HT1080 (cell line): ENCODE results near the gene ABLIM2. TPM values are rescaled to one million over a fixed set of nuclear protein-coding genes. Genes with fewer than 3 reads are reported as not detected.

ENCODE experiments used
- DNase-seq: peaks from one replicate; pipeline ENCODE4 v3.0.0-alpha.2; 2015; ENCODE audit warnings: low read depth
- polyA plus RNA-seq, 2 experiments: library from polyadenylated mRNA; depleted of rRNA; stranded (reverse); fragments of >200 nt; gene quantifications; 2 replicates each; pipeline ENCODE4 v1.2.3, GENCODE V29; 2015
- total RNA-seq: library from RNA; depleted of rRNA; stranded (reverse); fragments of >200 nt; shearing (Covaris generic); gene quantifications from 2 replicates; pipeline ENCODE4 v1.2.3, GENCODE V29; 2014; rRNA removed

ABLIM2 gene
- total RNA-seq, result 0.19 TPM in 1 of 2 replicates, not detected in the other
- polyA plus RNA-seq (2015; cell fraction: cytosol; rRNA removed), result not detected in 2 replicates
- polyA plus RNA-seq (2015; cell fraction: nucleus; rRNA removed), result not detected in 2 replicates

GRCh38 chr4:8158710-8159536, at the start of gene ABLIM2:
TSS of gene ABLIM2 (minus strand) at chr4:8158813. CDS start at chr4:8158689, 124 bp downstream.
- DNase-seq, result peak; percentile 92

- no peak for DNase-seq
Measured at GRCh38 chr4:8207314-8207713, 48.7 kb upstream of the ABLIM2 start.

- DNase-seq, result no peak
Measured at GRCh38 chr4:8205749-8206611, 47.4 kb upstream of the ABLIM2 start.

GRCh38 chr4:8205241-8205707, 46.7 kb upstream of the ABLIM2 start:
- DNase-seq, result no peak

DNA sequence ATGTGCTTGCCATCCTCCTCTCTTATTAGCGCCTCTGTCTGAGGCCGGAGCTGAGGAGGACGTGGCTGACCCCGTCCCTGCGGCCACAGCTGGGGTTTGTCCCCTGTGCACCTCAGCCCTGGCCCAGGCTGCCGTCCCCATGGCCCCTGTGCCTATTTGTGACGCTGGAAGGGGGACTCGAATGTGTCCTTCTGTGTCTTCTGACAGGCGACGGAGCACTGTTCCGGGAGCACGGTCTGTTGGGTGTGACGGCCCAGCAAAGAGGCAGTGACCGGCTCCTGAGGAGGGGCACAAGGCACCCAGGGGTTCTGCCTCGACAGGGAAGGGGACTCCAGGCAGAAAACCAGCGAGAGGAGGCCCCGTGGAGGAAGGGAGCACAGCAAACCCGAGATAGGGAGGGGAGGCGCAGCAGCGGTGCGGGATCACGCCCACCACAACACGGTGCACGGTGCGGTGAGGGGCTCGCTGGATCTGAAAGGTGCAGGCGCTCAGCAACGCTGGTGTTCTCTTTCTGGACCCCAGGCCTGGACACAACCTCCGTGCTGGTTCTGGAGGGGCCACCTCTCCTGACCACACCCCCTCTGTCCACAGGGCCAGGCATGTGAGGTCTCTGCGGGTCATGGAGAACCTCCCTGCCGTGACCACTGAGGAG, 46.1 kb upstream of the ABLIM2 start:
- no peak for DNase-seq

DNA sequence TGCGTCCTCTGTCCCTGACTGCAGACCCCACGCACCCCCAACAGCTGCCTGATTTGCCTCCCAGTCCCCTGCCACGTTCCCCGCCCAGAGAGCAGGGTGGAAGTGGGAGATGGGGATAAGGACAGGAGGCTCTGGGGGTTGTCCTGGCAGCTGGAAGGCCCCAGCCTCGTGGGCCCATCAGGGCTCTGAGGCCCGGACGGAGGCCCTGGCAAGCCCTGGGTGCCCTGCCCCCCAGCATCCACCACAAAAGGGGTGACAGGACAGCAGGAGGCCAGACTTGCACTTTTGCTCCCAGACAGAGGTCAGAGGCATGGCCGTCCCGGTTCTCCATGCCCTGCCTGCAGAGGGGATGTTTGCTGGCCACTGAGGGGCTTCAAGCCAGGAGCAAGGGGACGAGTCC, 45.2 kb upstream of the ABLIM2 start:
- no peak for DNase-seq

GRCh38 chr4:8203052-8203401, 44.4 kb upstream of the ABLIM2 start:
- no peak for DNase-seq

DNA sequence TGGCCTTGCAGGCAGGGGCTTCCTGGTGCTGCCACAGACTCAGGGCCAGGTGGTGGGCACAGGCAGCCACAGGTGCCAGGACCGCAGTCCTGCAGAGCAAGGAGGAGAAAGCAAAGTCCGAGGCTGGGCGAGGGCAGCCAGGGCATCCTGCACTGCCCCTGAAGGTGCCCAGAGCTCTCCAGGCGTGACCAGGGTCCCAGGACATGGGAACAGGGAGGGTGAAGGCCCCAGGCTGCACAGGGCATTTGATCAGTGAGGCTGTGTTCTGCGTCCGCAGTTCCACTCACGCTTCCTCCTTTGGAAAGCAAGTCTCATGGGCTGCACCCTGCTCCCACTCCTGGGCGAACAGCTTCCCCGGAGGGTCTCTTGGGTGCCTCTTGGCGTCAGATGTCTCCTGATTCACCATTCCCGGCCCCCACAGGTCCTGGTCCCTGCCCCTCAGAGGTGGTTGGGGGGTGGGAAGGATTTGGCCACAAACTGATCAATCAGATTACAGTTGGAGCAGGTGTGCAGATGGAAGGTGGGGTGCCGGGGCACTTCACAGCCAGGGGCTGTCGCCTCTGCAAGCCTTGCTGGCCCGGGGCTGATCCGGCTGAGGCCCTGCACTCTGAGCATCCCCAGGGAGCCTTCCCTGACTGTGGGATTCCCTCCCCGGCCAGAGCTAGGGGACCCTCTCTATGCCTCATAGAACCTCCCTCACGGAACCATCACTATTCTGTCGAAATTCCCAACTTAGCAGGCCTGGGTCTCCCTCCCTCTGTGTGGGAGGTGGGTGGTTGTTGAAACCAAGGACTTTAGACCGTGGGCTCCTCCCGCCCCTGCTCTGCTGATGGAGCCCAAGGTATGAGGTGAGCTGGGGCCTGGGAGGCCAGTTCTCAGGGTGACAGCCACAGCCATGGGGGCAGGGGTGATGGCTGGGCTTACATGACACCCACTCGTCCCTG, 43.8 kb upstream of the ABLIM2 start:
- no peak for DNase-seq

DNA sequence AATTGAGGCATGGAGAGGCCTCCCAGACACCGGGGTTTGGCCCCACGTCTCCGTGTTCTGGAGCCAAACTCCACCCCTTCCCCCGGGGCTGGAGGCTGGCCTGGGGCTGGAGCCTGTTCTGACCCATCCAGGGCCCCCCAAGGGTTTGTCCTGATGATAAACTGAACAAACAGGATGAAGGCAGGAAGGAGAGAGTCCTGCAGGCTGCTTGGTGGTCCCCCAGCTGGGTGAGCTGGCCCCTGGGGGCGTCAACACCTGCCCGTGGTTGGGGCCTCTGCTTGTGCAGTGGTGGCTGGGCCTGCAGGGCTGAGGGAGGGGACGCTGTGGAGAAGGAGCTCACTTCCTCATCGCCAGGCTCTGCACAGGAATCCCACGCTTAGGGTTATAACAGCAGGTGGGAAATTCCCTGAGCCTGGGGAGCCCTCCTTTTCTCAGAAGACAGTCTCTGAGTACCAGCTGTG, 42.7 kb upstream of the ABLIM2 start:
- DNase-seq, result no peak

GRCh38 chr4:8200302-8200975, 41.8 kb upstream of the ABLIM2 start:
- DNase-seq, result no peak

- no peak for DNase-seq
Measured at GRCh38 chr4:8199594-8200301, 41.1 kb upstream of the ABLIM2 start.

DNA sequence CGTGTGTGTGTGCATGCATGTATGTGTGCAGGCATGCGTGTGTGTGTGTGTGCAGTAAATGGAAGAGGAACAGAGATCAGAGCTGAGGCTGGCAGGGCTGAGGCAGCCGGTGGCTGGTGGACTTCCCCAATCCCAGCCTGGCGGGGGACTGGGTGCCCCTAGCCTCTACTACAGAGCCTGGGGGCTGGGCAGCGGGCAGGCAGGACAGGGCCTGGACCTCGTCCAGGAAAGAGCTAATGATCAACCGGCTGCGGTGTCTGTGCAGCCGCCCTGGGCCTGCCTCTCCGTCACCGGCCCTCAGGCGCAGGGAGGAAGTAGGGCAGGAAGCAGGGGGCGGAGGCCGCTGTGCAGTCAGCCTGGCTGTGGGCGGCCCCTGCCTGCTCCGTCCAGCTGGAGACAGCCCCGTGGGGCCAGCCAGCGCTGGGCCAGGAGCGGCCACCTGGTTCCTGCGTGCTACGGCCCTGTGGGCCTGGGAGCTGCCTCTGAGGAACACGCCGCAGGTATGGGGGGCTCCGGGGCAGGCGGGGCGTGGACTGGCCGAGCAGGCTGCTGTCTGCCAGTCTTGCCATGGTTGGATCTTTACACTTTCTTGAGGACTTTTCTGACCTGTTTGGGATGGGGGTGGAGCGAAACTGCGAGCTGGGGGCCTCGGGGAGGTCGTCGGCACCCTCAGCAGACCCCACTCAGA, 40.4 kb upstream of the ABLIM2 start, which contains the start of gene SH3TC1:
SH3TC1 (plus strand) TSS at position 385 of the 688 bp plus-strand sequence. CDS start 5,905 bp downstream, outside the sequence.
- peak; percentile 89 for DNase-seq

- no peak for DNase-seq
Measured at GRCh38 chr4:8198206-8198905, 39.7 kb upstream of the ABLIM2 start.

GRCh38 chr4:8197521-8197920, 38.9 kb upstream of the ABLIM2 start:
- DNase-seq, result no peak

- DNase-seq, result no peak
Measured at GRCh38 chr4:8195841-8196458, 37.3 kb upstream of the ABLIM2 start.

DNA sequence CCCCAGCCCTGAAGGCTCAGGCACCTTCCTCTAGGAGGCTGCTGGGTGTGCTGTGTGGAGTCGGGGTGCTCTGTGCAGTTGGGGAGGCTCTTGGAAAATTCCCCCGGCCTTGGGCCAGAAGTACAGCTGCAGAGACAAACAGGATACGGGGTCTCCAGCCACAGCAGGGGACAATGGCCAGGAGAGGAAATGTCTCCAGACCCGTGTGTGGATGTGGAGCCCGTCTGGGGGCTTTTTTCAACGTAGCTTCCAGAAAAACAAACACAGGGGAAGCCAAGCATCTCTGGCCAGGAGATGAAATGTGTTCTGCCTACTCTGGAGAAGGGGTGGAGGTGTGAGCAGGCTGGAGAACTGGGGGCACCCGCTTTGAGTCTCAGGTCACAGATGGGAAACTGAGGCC, 36.8 kb upstream of the ABLIM2 start:
- DNase-seq, result no peak
